ENCODE results near the gene IRX5.

The IRX5 gene

DNA sequence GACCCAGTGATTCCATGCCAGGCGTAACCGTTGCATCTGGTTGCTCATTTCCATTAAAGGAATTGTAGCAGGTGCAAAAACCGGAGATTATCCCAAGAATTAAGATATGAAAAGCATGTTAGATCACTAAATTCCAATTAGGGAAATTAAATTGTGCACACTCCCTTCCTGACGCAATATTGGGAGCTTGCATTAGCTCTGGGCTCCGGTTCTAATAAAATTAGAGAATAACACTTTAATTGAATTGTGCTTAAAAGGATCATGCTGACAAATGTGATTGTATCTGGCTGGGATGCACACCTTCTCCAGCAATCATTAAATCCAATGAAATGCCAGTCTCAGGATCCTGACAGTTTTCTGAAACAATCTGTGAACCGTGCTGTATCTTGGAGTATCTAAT is 38.1 kb downstream of the IRX5 start:
- no peak for DNase-seq
- Histone ChIP-seq H3K36me3 (replicated peaks) (no peaks in the 10 kb centered on the region), H3K27ac (no peak overlapping the region), H3K4me3 (ENCODE audit: low read depth, low read length) (no peak overlapping the region), H3K27me3 (replicated peaks) (no peaks in the 10 kb centered on the region)
- in situ Hi-C loops (cut with HindIII; ENCODE audit: low pct_ligation_motif_present, low sequenced_read_pairs) = no loop called here
- TF ChIP-seq, protein P1, sequence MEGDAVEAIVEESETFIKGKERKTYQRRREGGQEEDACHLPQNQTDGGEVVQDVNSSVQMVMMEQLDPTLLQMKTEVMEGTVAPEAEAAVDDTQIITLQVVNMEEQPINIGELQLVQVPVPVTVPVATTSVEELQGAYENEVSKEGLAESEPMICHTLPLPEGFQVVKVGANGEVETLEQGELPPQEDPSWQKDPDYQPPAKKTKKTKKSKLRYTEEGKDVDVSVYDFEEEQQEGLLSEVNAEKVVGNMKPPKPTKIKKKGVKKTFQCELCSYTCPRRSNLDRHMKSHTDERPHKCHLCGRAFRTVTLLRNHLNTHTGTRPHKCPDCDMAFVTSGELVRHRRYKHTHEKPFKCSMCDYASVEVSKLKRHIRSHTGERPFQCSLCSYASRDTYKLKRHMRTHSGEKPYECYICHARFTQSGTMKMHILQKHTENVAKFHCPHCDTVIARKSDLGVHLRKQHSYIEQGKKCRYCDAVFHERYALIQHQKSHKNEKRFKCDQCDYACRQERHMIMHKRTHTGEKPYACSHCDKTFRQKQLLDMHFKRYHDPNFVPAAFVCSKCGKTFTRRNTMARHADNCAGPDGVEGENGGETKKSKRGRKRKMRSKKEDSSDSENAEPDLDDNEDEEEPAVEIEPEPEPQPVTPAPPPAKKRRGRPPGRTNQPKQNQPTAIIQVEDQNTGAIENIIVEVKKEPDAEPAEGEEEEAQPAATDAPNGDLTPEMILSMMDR (IDR thresholded peaks at IDR 0.05; ENCODE audit: low read depth, low read length, missing control alignments) = no peak

DNA sequence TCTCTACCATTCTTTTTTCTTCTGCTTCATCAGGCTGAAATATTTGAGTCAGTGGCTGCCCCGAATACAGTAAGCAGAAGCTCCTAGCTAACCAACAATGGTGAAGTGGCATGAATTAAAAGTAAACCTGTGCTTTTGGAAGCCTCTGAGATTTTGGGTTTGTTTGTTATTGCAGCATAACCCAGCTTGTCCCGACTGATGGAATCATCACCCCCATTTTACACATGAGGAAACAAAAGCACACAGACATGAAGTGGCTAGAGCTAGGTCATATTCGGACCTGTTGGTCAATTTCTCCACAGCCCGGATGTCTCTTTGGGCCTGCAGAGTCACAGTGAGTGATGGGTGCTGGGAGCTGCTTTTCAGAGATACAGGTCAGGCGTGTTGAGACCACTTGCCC is 39.4 kb downstream of the IRX5 start:
- DNase-seq = no peak
- Histone ChIP-seq H3K36me3 (replicated peaks) (no peaks in the 10 kb centered on the region), H3K4me3 (ENCODE audit: low read depth, low read length) (no peak overlapping the region), H3K27me3 (replicated peaks) (no peaks in the 10 kb centered on the region), H3K27ac (no peak overlapping the region)
- TF ChIP-seq, protein P1 (IDR thresholded peaks at IDR 0.05; ENCODE audit: low read depth, low read length, missing control alignments) = no peak
- in situ Hi-C loops (cut with HindIII; ENCODE audit: low pct_ligation_motif_present, low sequenced_read_pairs) = no loop called here

DNA sequence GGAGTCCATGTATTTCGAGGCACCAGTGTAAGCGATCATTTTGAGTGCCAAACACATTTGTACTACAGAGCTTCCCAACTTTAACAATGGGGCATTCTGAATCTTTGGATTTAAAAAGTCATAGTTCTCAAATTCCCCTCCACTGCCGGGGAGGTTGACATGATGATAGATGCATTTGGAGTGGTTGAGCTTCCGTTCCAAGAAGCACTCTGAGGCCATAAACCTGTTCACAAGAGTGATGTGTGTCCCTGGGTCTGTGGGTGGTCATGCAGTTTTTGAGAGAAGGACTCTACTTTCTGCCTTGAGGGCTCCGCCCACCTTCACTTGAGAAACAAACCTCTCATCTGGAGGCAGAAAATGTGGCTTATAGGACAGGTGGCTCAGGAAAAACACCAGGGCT is 43.7 kb downstream of the IRX5 start:
- TF ChIP-seq, protein P1 (IDR thresholded peaks at IDR 0.05; ENCODE audit: low read depth, low read length, missing control alignments) = no peak
- Histone ChIP-seq H3K27ac (no peak overlapping the region), H3K36me3 (replicated peaks) (no peaks in the 10 kb centered on the region), H3K27me3 (replicated peaks) (no peaks in the 10 kb centered on the region), H3K4me3 (ENCODE audit: low read depth, low read length) (no peak overlapping the region)
- in situ Hi-C loops (cut with HindIII; ENCODE audit: low pct_ligation_motif_present, low sequenced_read_pairs) = no loop called here
- DNase-seq = no peak

DNA sequence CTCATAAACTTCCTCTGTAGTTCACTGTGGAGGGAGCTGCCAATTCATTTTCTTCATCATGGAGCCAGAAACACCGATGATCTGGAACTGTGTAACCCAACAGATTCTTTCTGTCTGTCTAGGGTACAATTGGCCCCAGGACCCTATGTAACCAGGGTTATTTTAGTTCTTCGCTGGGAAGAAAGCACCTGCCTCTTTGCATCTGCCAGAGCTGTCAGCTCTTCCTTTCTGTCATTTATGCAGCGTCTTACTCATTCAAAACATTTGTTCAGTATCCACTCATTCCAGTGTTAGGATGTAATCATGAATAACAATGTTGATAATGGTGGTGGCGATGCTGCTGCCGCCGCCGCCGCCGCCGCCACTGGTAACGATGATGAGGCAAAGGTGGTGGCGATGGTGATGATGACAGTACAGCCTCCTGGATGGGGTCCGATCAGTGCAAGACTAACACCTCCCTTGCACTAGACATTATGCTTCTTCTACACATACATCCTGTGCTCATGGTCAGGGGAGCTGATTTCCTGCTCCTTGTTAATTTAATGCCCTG is 46.1 kb downstream of the IRX5 start:
- Histone ChIP-seq H3K27me3 (replicated peaks) (no peaks in the 10 kb centered on the region), H3K4me3 (ENCODE audit: low read depth, low read length) (no peak overlapping the region), H3K27ac (no peak overlapping the region), H3K36me3 (replicated peaks) (no peaks in the 10 kb centered on the region)
- TF ChIP-seq, protein P1 (IDR thresholded peaks at IDR 0.05; ENCODE audit: low read depth, low read length, missing control alignments) = no peak
- DNase-seq = no peak
- in situ Hi-C loops (cut with HindIII; ENCODE audit: low pct_ligation_motif_present, low sequenced_read_pairs) = no loop called here

DNA sequence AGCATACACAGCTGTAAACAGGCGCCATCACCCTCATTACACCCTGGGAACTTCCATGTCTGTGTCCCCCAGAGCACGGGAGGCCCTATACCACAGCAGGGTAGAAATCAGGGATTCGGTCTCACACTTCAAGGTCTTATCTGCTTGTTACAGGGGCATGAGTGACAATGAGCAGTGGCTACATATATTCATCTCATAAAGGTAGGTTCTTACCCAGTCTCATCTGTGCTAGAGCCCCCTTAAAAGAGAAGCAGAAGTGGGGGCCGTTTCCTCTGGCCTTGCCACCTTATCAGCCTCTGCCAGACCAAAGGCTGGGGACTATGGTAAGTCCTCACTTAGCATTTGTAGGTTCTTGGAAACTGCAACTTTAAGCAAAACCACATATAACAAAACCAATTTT is 46.5 kb downstream of the IRX5 start:
- TF ChIP-seq, protein P1 (IDR thresholded peaks at IDR 0.05; ENCODE audit: low read depth, low read length, missing control alignments) = no peak
- Histone ChIP-seq H3K27ac (no peak overlapping the region), H3K4me3 (ENCODE audit: low read depth, low read length) (no peak overlapping the region), H3K27me3 (replicated peaks) (no peaks in the 10 kb centered on the region), H3K36me3 (replicated peaks) (no peaks in the 10 kb centered on the region)
- DNase-seq = no peak
- in situ Hi-C loops (cut with HindIII; ENCODE audit: low pct_ligation_motif_present, low sequenced_read_pairs) = no loop called here

DNA sequence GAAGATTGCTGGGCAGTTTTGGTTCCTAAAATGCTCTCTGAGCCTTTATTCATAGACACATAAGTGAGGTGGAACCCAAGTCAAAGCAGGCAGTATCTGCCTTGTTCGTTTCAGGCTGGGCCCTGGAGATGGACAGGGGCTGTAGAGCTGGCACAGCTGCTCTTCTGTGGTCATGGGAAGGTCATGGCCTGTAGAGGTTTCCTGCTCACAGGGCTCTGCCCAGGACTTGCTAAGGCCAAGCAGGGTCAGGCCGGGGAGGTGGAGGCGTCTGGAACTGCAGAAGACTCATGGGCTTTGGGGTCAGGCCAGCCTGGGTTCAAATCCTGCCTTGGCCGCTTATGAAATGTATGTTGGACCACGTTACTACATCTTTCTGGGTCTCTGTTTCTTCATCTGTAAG is 50.2 kb downstream of the IRX5 start:
- Histone ChIP-seq H3K4me3 (ENCODE audit: low read depth, low read length) (no peak overlapping the region), H3K36me3 (replicated peaks) (no peaks in the 10 kb centered on the region), H3K27me3 (replicated peaks) (no peaks in the 10 kb centered on the region), H3K27ac (no peak overlapping the region)
- in situ Hi-C loops (cut with HindIII; ENCODE audit: low pct_ligation_motif_present, low sequenced_read_pairs) = no loop called here
- no peak for DNase-seq
- TF ChIP-seq, protein P1 (IDR thresholded peaks at IDR 0.05; ENCODE audit: low read depth, low read length, missing control alignments) = no peak

Data from brain microvascular endothelial cell (primary cell).